ENCODE measurements around the gene CGB3.

Gene CGB3

DNA sequence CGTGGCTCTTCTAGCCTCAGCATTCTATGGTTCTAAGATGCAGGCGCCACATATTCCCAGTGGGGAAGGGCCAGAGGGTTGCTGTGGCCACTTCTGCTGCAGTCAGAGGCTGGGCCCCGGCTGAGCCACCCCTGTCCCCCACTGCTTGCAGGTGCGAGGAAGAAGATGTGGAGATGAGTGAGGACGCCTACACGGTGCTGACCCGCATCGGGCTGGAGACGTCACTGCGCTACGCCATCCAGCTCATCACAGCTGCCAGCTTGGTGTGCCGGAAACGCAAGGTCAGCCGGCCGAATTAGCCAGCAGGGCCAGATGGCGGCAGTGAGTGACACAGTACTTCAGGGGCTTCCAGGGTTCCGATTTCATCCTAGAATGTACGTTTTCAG is 9.3 kb downstream of the CGB3 start:
- no peak for DNase-seq

DNA sequence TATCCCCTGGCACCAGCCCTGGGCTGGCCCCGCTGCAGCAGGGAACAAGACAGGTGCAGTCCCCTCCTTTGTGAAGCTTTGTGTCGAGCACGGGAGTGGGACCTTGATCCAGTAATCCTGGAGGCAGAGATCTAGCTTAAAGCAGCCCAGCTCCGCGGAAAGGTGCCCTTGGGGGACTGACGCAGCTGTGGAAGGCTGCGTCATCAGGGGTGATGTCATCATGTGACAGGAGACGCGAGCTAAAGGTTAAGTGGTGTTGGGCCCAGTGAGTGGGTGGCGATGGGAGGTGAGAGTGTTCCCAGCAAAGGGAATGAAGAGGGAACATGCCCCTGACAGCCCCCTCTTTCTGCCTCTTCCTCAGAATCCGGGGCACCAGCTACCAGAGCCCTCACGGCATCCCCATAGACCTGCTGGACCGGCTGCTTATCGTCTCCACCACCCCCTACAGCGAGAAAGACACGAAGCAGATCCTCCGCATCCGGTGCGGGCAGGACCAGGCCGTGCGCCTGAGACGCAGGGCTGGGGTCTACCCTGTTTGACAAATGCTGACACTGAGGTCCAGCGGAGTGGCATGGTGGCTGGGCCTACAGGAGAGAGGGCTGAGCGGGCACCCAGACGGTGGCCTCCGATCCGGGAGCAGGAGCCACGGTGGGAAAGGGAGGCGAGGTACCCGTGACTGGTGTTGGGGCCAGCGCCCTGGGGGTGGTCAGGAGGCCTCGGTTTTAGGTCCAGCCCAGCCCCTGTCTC is 9.8 kb downstream of the CGB3 start:
- no peak for DNase-seq

DNA sequence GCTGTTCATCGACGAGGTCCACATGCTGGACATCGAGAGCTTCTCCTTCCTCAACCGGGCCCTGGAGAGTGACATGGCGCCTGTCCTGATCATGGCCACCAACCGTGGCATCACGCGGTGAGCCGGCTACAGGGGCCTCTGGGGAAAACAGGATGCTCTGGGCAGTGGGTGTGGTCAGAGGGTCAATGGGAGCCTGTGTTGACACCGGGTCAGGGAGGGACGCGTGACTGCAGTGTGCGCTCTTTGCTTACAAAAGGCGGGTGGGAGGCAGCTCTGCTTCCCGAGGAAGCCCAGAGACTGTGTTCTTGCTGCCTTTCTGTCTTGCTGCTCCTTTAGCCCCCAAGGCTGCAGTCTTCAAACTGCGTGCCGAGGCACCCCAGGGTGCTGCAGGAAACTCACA is 12.9 kb downstream of the CGB3 start:
- DNase-seq, result no peak

DNA sequence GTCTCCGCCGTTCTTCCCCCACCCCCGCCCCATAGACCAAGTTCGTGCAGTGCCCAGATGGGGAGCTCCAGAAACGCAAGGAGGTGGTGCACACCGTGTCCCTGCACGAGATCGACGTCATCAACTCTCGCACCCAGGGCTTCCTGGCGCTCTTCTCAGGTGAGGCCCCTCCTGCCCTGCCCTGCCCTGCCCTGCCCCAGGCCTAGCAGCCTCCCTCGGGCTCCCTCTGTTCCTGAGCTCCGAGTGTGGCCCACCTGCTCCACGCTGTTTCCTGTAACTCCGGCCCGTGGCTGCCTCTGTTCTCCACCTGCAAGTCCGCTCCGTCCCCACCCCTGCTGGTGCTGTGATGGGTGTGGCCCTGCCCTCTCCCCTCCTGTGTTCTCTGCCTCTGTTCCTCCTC is 13.7 kb downstream of the CGB3 start:
- DNase-seq, result no peak

DNA sequence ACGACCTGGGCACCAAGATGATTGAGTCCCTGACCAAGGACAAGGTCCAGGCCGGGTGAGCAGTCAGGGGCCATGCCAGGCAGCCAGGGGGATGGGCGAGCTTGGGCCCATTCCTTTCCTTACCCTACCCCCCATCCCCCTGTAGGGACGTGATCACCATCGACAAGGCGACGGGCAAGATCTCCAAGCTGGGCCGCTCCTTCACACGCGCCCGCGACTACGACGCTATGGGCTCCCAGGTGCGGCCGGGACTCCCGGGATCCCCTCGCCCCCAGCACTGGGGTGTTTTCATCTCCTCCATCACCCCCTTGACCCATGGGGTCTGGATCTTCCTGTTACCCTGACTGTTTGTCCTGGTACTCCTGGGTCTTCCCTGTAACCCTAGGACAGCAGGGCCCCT is 14.3 kb downstream of the CGB3 start:
- DNase-seq, result no peak

DNA sequence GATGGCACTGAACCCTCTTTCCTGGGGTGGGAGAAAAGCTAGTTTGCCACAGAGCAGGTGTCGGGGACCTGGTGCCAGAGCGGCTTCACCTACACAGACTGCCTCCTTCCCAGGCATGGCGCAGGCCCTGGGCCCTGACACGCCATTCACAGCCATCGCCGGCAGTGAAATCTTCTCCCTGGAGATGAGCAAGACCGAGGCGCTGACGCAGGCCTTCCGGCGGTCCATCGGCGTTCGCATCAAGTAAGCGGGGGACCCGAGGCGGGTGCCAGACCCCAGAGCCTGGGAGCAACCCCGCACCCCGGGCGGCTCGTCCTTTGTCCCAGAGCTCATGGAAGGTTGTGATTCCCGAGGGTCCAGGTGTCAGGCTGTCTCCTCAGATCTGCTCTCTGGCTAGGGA is 17.2 kb downstream of the CGB3 start:
- DNase-seq, result no peak

DNA sequence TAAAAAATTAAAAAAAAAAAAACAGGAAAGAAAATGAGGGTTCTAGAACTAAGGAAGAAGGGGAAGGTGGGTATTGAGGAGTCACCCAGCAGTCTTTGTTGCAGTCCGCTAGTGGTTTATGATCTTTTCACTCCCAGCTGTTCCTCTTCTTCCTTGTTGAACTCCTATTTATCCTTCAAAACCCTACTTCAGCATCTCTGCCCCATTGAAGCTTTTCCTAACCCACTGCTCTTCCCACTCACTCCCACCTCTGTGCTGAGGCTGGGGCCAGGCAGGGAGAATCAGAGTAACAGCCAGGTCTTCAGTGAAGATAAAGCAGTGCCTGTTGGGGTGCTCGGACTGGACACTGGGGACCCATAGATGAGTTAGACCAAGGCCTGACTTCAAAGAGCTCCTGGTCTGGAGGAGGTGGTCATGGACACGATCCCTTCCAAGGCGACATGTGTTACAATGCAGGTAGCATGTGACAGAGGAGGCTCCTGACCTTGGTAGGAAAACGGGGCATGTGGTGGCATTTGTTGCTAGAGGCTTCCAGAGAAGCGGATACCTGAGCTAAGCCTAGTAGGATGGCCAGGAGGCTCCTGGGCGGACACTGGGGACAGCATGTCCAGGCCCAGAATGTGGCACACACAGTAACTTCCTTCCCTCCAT is 19.0 kb downstream of the CGB3 start:
- no peak for DNase-seq

DNA sequence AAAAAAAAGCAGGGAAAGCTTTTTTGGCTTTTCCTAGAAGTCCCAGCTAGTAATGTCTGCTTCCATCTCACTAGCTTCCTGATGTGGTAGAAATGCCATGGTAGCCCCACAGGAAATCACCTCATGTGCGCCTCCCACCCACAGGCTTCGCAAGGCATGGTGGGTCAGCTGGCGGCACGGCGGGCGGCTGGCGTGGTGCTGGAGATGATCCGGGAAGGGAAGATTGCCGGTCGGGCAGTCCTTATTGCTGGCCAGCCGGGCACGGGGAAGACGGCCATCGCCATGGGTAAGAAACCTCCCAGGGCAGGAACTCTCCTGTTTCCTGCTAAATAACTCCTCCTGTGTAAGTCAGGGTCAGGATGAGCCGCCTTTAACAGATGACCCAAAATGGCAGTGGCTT is 20.0 kb downstream of the CGB3 start:
- DNase-seq, result no peak

DNA sequence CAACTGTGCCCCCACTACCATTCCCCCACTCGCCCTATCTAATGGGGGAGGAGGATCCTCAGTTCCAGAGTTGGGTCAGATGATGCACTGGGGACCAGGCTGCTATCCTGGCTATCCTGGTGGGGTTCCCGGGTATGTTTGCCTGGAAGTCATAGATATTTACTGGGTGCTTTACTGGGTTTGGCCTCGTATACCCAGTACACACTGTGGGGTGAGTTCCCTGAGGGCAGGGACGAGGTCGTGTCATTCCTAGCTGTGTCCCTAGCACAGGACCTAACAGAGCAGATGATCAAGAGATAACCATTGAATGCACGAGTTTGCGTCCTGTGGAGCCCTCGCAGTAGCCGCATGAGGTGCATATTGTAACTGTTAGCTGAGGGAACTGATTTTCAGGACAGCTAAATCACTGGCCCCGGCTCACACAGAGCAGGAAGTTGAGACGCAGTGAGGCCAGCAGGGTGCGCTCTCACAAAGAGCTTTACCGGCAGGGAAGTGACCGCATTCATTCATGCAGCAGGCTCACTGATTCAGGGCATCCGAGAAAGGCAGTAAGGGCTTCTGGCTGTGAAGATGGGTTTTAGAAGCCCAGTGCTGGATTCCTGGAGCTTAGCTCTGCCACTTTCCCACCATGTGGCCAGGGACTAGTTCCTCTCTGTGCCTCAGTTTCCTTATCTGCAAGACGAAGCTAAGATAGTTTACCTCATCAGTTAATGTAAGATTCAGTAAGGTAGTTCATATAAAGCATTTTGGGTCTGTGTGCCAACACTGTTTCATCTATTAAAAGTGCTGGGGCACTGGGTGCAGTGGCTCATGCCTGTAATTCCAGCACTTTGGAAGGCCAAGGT is 24.4 kb downstream of the CGB3 start:
- no peak for DNase-seq

DNA sequence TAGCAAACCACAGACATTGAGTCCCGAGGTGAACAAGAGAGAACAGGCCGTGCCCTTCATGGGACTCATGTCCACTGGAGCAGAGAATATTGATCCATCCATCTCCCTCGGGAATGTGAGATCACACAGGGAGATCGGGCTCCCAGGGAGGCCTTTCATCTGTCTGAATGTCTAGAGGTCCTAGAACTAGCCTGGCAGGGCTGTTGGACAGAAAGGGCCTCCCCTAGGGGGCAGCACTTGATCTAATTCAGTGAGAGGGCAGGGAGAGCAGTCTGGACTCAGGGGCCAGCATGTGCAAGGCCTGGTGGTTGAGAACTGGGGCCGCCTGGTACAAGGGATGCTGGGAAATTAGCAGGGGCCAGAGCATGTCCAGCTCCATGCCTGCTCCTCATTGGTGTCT is 26.2 kb downstream of the CGB3 start:
- no peak for DNase-seq

DNA sequence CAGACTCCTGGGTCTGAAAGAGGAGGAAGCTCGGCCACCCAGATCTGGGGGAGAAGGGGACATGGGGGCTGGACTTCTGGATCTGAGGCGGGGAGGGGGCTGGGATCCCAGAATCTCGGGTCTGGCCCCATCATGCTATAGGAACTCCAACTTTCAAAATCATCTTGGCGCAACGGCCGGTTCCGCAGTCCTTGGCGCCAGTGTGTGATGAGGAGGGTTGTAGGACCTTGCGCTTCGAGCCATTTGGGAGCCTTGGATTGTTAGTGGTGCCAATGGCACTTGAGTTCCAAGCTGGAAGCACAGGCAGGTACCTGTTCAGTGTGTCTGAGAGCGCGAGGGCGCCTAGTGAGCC is 30.1 kb downstream of the CGB3 start:
- no peak for DNase-seq

DNA sequence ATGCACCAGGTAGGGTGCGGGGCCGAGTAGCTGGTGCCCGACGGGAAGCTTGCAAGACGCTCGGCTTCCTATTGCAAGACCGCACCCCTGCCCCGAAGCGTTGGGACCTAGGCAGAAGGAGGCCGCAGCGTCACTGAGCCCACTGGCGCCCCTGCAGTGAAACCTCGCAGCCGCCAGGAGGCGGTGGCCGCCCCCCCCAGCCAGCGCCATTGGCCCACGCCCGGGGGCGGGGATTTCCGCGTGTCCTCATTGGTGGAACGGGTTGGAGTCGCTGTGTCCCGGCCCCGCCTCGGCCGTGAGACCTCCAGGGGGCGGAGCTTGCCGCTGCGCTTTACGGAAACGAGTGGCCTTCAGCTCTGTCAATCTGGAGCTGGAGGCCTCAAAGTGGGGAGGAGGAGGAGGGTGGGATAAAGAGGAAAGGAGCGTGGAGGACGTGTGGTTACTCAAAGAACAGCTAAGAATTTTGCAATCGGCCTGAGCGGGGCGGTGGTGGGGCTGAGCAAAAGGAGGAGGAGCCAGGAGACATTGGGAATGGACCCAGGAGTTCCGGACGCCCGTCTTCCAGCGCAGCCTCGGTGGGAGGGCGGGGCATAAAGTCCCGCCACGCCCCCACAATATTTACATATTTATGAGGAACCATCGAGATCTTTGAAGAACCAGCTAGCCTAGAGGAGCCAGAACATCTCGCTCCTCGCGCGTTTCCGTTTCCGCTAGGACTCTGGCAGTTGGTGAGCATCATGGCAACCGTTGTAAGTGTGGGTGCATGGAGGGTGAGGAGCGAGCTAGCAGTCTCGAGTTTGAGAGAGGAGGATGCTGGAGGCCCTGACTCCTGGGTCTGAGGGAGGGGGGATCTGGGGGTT is 30.7 kb downstream of the CGB3 start, which contains the start of the genes GYS1 and RUVBL2:
TSS of gene GYS1 (minus strand) at position 135 of the 860 bp plus-strand sequence. CDS start 197 bp downstream, outside the sequence.
TSS of gene RUVBL2 (plus strand) at position 713 of the 860 bp plus-strand sequence. CDS start at position 738, 25 bp downstream.
- peak; percentile 100 for DNase-seq

DNA sequence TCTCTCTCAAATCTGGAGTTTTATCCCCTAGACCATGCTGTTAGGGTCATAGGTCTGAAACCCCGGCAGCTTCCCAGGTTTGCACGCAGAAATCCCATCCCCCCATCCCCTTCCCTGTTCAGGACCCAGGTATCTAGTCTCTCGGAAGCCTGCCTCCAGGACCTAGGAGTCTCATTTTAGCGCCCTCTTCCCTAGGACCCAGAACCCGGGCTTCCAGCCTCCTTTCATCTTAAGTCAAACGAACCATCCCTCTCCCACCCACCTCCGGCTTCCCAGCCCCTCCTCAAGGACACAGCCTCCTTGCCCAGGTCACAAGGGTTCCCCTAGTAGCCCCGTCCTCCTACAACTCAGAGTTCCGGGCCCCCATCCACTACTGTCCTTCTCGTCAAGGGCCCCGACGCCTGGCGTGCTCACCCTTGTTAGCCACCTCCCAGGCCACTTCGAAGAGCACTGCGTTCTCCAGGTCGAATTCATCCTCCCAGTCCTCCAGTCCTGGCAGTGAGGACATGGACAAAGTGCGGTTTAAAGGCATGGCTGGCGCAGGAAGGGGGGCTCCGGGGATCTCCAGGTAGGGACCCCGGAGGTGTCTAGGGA is 31.5 kb downstream of the CGB3 start:
- DNase-seq, result no peak

DNA sequence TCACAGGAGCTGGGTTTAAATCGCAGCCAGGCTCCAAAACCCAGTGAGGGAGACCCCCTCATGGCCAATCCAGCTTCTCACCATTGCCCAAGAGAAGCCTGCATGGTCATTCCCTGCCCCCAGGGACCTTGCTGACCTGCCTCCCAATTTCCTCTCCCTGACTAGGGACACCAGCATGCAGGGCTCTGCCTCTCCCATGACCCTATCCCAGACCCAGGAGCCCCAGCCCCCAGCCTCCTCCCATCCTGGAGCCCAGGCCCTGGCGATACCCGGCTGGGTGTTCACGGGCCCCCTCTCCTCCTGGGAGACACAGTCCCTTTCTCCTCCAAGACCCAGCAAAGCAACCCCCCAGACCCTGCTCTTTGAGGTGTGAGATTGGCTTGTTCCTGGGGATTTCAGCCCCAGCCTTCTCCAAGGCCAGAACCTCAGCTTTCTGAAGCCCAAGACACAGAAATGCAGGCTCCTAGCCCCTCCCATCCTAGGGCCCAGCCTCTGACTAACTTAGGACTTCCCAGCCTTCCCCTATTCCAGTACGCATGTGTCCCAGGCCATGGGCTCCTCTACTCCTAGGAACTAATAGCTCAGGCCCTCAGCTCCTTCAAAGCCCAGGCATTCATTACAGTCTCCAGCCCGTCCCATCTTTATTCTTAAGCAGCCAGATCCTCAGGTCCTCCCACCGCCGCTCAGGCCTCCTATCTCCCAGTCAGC is 32.1 kb downstream of the CGB3 start:
- DNase-seq, result peak; percentile 77

DNA sequence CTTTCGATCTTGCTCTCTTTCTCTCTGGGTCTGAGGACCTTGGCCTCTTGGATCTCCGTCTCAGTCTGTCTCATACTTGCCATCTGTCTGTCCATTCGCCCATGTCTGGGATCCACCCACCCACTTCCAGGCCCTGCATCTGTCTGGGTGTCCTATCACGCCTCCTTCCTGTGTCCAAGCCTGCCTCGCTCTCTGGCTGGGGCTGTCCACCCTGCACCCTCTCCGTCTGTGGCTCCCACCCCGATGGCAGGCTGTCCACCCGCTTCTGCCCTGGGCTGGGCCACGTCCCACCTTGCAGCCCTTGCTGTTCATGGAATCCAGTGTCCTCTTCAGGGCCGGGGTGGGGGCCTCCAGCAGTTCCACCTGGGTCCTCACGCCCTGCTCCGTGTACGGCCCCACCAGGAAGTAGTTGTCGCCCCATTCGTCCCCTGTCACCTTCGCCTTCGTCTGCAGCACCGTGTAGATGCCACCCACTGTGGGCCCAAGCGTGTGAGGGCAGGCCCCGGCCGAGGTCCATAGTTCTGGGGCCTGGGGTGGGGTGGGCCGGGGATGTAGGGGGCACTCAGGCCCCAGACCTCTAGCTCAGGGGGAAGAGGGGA is 33.0 kb downstream of the CGB3 start:
- DNase-seq, result no peak

DNA sequence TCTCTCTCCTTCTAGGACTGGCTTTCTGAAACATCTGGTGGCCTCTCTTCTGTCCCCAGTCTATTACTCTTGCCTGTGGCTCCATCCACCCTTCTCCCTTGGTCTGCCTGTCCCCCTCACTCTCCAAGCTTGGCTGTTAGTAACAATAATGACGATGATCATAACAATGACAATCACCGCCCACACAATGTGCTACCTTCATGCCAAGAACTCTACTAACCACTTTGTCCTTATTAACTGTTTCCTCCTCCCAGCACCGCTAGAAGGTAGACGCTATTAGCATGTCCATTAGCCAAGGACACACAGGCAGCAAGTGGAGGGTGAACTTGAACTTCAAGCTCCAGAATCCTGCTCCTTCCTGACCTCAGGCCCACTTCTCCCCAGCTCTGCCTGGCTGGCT is 33.7 kb downstream of the CGB3 start:
- no peak for DNase-seq

DNA sequence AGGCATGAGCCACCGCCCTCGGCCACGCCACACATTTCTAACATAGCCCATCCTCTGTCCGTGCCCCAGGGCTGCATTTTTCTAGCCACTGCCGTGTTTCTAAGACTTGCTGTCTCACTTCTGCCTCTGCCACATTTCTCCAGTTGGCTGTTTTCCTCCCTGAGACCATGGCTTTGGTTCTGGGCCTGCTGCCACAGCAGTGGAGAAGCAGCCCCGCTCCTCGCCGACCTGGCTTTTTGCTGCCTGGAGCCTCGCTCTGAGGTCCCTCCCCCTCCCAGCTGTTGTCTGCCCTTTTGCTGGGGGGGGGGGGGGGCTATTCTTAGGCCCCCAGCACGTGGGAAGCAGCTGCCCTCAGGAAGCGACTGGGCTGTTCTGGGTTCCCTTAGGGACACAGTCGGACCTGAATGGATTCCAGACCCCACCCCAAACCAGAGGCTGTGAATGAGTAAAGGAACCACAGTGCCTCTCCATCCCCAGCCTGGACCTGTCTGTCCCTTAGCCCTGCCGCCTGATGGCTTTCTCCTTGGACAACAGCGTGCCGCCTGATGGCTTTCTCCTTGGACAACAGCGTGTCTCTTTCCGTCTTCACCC is 34.3 kb downstream of the CGB3 start:
- DNase-seq, result peak; percentile 66

DNA sequence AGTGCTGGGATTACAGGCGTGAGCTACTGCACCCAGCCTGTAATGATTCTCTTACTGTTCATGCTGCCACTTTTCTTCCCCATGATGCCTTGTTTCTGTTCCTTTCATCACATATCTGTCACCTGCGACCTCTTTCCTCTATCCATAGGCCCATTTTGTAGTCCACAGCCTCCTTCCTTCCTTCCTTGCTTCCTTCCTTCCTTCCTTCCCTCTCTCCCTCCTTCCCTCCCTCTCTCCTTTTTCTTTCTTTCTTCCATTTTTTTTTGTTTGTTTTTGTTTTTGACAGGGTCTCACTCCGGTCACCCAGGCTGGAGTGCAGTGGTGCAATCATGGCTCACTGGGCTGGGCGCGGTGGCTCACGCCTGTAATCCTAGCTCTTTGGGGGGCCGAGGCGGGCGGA is 35.3 kb downstream of the CGB3 start:
- no peak for DNase-seq

DNA sequence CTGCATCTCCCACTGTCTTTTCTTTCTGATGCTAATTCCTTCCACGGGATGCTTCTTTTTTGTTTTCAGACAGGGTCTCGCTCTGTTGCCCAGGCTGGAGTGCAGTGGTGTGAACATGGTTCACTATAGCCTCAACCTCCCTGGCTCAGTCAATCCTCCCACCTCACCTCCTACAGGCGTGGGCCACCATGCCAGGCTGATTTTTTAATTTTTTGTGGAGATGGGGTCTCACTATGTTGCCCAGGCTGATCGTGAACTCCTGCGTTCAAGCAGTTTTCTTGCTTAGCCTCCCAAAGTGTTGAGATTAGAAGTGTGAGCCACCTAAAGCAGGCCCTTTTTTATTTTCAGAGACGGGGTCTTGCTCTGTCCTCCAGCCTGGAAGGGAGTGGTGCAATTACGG is 35.8 kb downstream of the CGB3 start:
- no peak for DNase-seq

DNA sequence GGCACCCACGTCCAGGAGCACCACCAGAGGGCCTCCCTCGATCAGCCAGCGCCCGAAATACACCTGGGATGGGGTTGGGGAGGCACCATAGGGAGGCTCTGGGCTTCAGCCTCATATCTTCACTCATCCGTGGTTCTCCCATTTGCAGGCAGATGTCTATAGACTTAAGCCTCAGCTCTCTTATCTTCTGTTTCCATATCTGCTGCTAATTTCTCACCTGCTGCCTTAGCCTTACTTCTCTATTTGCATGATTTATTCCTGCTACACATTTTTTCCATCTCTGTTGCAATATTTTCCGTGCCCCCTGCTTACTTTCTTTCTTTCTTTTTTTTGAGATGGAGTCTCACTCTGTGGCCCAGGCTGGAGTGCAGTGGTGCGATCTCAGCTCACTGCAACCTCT is 36.8 kb downstream of the CGB3 start:
- no peak for DNase-seq

DNA sequence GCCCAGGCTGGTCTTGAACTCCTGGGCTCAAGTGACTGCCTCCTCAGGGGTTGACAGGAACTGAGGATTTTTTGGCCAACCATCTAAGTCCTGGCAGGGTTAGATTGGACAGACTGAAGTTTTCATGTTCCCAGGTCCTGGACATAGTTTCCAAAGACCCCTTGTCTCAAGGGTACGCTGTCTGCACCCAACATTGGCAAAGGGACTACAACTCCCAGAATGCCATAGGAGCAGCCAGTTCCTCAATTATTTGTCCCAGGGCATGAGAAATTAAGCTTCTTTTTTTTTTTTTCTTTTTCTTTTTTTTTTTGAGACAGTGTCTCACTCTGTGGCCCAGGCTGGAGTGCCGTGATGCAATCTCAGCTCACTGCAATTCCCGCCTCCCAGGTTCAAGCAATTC is 37.9 kb downstream of the CGB3 start:
- DNase-seq, result no peak

Data from right hindlimb (tissue), 1 donor.